K562 (cell line): ENCODE measurements around the gene DNAH1. TPM values are rescaled to one million over a fixed set of nuclear protein-coding genes. Genes with fewer than 3 reads are reported as not detected.

Source experiments
- ATF1 ChIP-seq, 2 experiments: fragments of 450-650 bp in 1 of 2; IDR thresholded peaks; 2 replicates each; pipeline ENCODE4 v1.6.1; 2016; ENCODE audit warnings: missing compliant biosample characterization in 1 of 2, missing genetic modification characterization in 1 of 2
- CCNT2 ChIP-seq: IDR thresholded peaks from 2 replicates; pipeline ENCODE4 v1.6.1; 2011; ENCODE audit warnings: borderline replicate concordance, low read depth, mild to moderate bottlenecking, moderate library complexity, mixed read lengths, low read length; ENCODE audit not compliant: insufficient read length; ENCODE audit errors: extremely low read depth
- CTCF ChIP-seq, 3 experiments: IDR thresholded peaks in 2 of 3; conservative IDR thresholded peaks in 1 of 3; 2 replicates each; pipeline ENCODE4 v1.5.1; 2011 to 2012; ENCODE audit warnings: low read length in 3 of 3, mild to moderate bottlenecking in 3 of 3, control low read depth in 2 of 3, improper control_type of control experiment in 1 of 3, inconsistent platforms in 1 of 3, low read depth in 1 of 3, mixed read lengths in 1 of 3, moderate library complexity in 1 of 3; ENCODE audit not compliant: insufficient read depth in 2 of 3
- GMEB1 ChIP-seq: fragments of 250-450 bp; sonication (Bioruptor Pico); IDR thresholded peaks from 2 replicates; pipeline ENCODE4 v1.4.0; 2020; ENCODE audit warnings: mild to moderate bottlenecking
- HDAC1 ChIP-seq, 2 experiments: fragments of 450-650 bp; IDR thresholded peaks; 2 replicates each; pipeline ENCODE4 v1.6.1; 2016 to 2017; ENCODE audit warnings: inconsistent platforms in 1 of 2, mild to moderate bottlenecking in 1 of 2, moderate library complexity in 1 of 2
- HMGN3 ChIP-seq: IDR thresholded peaks from 2 replicates; pipeline ENCODE4 v1.6.1; 2011; ENCODE audit warnings: borderline replicate concordance, low read depth, mild to moderate bottlenecking, mixed read lengths, low read length; ENCODE audit not compliant: insufficient read length; ENCODE audit errors: extremely low read depth
- KAT7 ChIP-seq: sonication (generic); formaldehyde crosslinking; IDR thresholded peaks from 2 replicates; pipeline ENCODE4 v1.8.0; 2022; ENCODE audit warnings: missing genetic modification reagents, mild to moderate bottlenecking, borderline replicate concordance
- KDM5B ChIP-seq: fragments of 200-600 bp; sonication (generic); IDR thresholded peaks from 2 replicates; pipeline ENCODE4 v1.6.1; 2012; ENCODE audit warnings: low read depth, mild to moderate bottlenecking, moderate library complexity, low read length, control low read depth, inconsistent platforms; ENCODE audit not compliant: insufficient replicate concordance
- LCOR ChIP-seq: sonication (generic); formaldehyde crosslinking; IDR thresholded peaks from 2 replicates; pipeline ENCODE4 v1.8.0; 2022; ENCODE audit warnings: mild to moderate bottlenecking, missing genetic modification reagents
- MAFG ChIP-seq: fragments of 450-650 bp; conservative IDR thresholded peaks from 2 replicates; pipeline ENCODE4 v1.6.1; 2016; ENCODE audit warnings: missing genetic modification characterization, missing compliant biosample characterization
- POLR2G ChIP-seq: fragments of 200-400 bp; formaldehyde crosslinking; IDR thresholded peaks from 2 replicates; pipeline ENCODE4 v1.6.1; 2017; ENCODE audit warnings: low read depth, mild to moderate bottlenecking, antibody characterized with exemption, low read length, moderate library complexity
- SMARCC2 ChIP-seq: fragments of 450-650 bp; IDR thresholded peaks from 2 replicates; pipeline ENCODE4 v1.6.1; 2017; ENCODE audit warnings: antibody characterized with exemption, moderate library complexity, mild to moderate bottlenecking, low read depth
- USF1 ChIP-seq: sonication (generic); formaldehyde crosslinking; IDR thresholded peaks from 2 replicates; pipeline ENCODE4 v1.9.0; 2022; ENCODE audit warnings: mild to moderate bottlenecking, missing genetic modification reagents
- ZNF740 ChIP-seq, 3 experiments: fragments of 200-800 bp in 1 of 3; sonication (Bioruptor generic) in 1 of 3; sonication (generic) in 1 of 3; formaldehyde crosslinking in 1 of 3; IDR thresholded peaks; 2 replicates each; pipeline versions ENCODE4 v1.6.1 to v1.8.0; 2016 to 2022; ENCODE audit warnings: mild to moderate bottlenecking in 2 of 3, missing compliant biosample characterization in 2 of 3, missing genetic modification characterization in 2 of 3, missing genetic modification reagents in 1 of 3
- ZNF764 ChIP-seq: fragments of 250-450 bp; sonication (Bioruptor Pico); IDR thresholded peaks from 2 replicates; pipeline ENCODE4 v1.4.0; 2020; ENCODE audit warnings: low read depth, mild to moderate bottlenecking, moderate library complexity
- ZNF785 ChIP-seq: fragments of 250-450 bp; sonication (Bioruptor Pico); IDR thresholded peaks from 2 replicates; pipeline ENCODE4 v1.4.0; 2020; ENCODE audit warnings: mild to moderate bottlenecking
- polyA plus RNA-seq, 8 experiments: library from polyadenylated mRNA; depleted of rRNA in 4 of 8; stranded (reverse) in 5 of 8; unstranded in 3 of 8; fragments of >200 nt; fragmentation: Nextera tagmentation in 2 of 8; fragmentation: Illumina TruSeq in 1 of 8; extraction: Ambion mirVana in 2 of 8; extraction: Trizol in 1 of 8; gene quantifications; 2 replicates each; pipeline versions ENCODE4 v1.2.1 to v1.2.3, GENCODE V29; 2011 to 2014; ENCODE audit warnings: inconsistent platforms in 1 of 8, missing spikeins in 1 of 8
- total RNA-seq, 7 experiments: library from RNA; depleted of rRNA in 6 of 7; stranded (reverse); fragments of >200 nt in 6 of 7; fragmentation: Illumina TruSeq in 2 of 7; extraction: Trizol in 2 of 7; gene quantifications; 2 replicates each; pipeline versions ENCODE4 v1.2.1 to v1.2.3, GENCODE V29; 2011 to 2021; ENCODE audit warnings: low replicate concordance in 1 of 7

The DNAH1 gene
- total and polyA plus RNA-seq, 9 of the 15 experiments (the other 6 are each of a cell fraction or from before 2014, with no cell fraction given), result 0.04 to 0.84 (median 0.50) TPM

- TF ChIP-seq GMEB1 (CRISPR knock-in tag) (peak; percentile 59; the same call in 1 of the 2 replicates), ZNF740 (CRISPR knock-in tag; IDR thresholded peaks at IDR 0.05) (peak; percentile 35; the same call in 1 of the 2 replicates), ZNF740 (tag; IDR thresholded peaks at IDR 0.05) (no peak), USF1 (no peak), ATF1 (CRISPR knock-in tag; IDR thresholded peaks at IDR 0.05) (no peak), ATF1 (tag; IDR thresholded peaks at IDR 0.05) (peak; percentile 72), HDAC1 (IDR thresholded peaks at IDR 0.05) (peak in 1 of 2 experiments; percentile 30; a peak in 1 of 4 replicates), MAFG (tag) (no peak), ZNF764 (CRISPR knock-in tag) (peak; percentile 78), CTCF (IDR thresholded peaks at IDR 0.05 in 2 of 3, conservative IDR thresholded peaks at IDR 0.05 in 1 of 3; ENCODE audit: insufficient read depth in 2 of 3, low read depth in 1 of 3, low read length in 3 of 3) (peak; percentile 42 to 54 (median 52); a peak in 4 of 6 replicates), POLR2G (peak; percentile 95), ZNF785 (CRISPR knock-in tag) (no peak), SMARCC2 (peak; percentile 49; the same call in 1 of the 2 replicates), KDM5B (peak; percentile 94), HMGN3 (no peak), KAT7 (0 out of 2 replicates have a peak, but pooled peaks have one; percentile 26), LCOR (CRISPR knock-in tag) (peak; percentile 33; the same call in 1 of the 2 replicates), CCNT2 (no peak)
Observed at GRCh38 chr3:52278510-52279069, 37.5 kb upstream of the DNAH1 start, which contains the start of gene WDR82 (continued).
